ENCODE results near the gene IP6K3. TPM values are rescaled to one million over a fixed set of nuclear protein-coding genes. Genes with fewer than 3 reads are reported as not detected.

IP6K3 gene
- total RNA-seq, 1 donor from 2014 or later = 3.0 TPM

- no peak for DNase-seq (ENCODE audit: extremely low spot score, unreplicated experiment)
- no peak for TF ChIP-seq CTCF (IDR thresholded peaks at IDR 0.05)
- Mint-ChIP-seq H3K4me3 (ENCODE audit: unreplicated experiment) (peak overlapping the region; percentile 42), H3K36me3 (ENCODE audit: unreplicated experiment) (no peaks in the 10 kb centered on the region), H3K27ac (ENCODE audit: unreplicated experiment) (peak overlapping the region; percentile 93), H3K27me3 (ENCODE audit: unreplicated experiment) (no peaks in the 10 kb centered on the region), H3K9me3 (ENCODE audit: unreplicated experiment) (no peaks in the 10 kb centered on the region), H3K4me1 (ENCODE audit: unreplicated experiment) (peaks cover 54% of the 10 kb centered on the region)
These were observed 1.7 kb downstream of the IP6K3 start for GRCh38 chr6:33744895-33745546.

- Mint-ChIP-seq H3K36me3 (ENCODE audit: unreplicated experiment) (no peaks in the 10 kb centered on the region), H3K4me3 (ENCODE audit: unreplicated experiment) (no peak overlapping the region), H3K9me3 (ENCODE audit: unreplicated experiment) (no peaks in the 10 kb centered on the region), H3K27me3 (ENCODE audit: unreplicated experiment) (no peaks in the 10 kb centered on the region), H3K27ac (ENCODE audit: unreplicated experiment) (peak overlapping the region; percentile 93), H3K4me1 (ENCODE audit: unreplicated experiment) (peaks cover 52% of the 10 kb centered on the region)
- peak; percentile 89 for DNase-seq (ENCODE audit: extremely low spot score, unreplicated experiment)
- peak; percentile 95 for TF ChIP-seq CTCF (IDR thresholded peaks at IDR 0.05)
These were observed 2.5 kb downstream of the IP6K3 start for GRCh38 chr6:33744001-33744848.

- Mint-ChIP-seq H3K4me3 (ENCODE audit: unreplicated experiment) (no peak overlapping the region), H3K9me3 (ENCODE audit: unreplicated experiment) (no peaks in the 10 kb centered on the region), H3K27ac (ENCODE audit: unreplicated experiment) (no peak overlapping the region), H3K27me3 (ENCODE audit: unreplicated experiment) (no peaks in the 10 kb centered on the region), H3K36me3 (ENCODE audit: unreplicated experiment) (no peaks in the 10 kb centered on the region), H3K4me1 (ENCODE audit: unreplicated experiment) (peaks cover 42% of the 10 kb centered on the region)
- no peak for DNase-seq (ENCODE audit: extremely low spot score, unreplicated experiment)
- TF ChIP-seq CTCF (IDR thresholded peaks at IDR 0.05) = no peak
These were observed 3.9 kb downstream of the IP6K3 start for GRCh38 chr6:33742837-33743236.

- Mint-ChIP-seq H3K27me3 (ENCODE audit: unreplicated experiment) (no peaks in the 10 kb centered on the region), H3K4me1 (ENCODE audit: unreplicated experiment) (peaks cover 38% of the 10 kb centered on the region), H3K36me3 (ENCODE audit: unreplicated experiment) (no peaks in the 10 kb centered on the region), H3K9me3 (ENCODE audit: unreplicated experiment) (no peaks in the 10 kb centered on the region), H3K4me3 (ENCODE audit: unreplicated experiment) (no peak overlapping the region), H3K27ac (ENCODE audit: unreplicated experiment) (no peak overlapping the region)
- DNase-seq (ENCODE audit: extremely low spot score, unreplicated experiment) = no peak
- TF ChIP-seq CTCF (IDR thresholded peaks at IDR 0.05) = no peak
These were observed 4.6 kb downstream of the IP6K3 start for GRCh38 chr6:33742092-33742491.

- no peaks in the 10 kb centered on the region for H3K27me3 Mint-ChIP-seq (ENCODE audit: unreplicated experiment)
- H3K27ac Mint-ChIP-seq (ENCODE audit: unreplicated experiment) = no peak overlapping the region
- H3K4me1 Mint-ChIP-seq (ENCODE audit: unreplicated experiment) = peaks cover 25% of the 10 kb centered on the region
- H3K36me3 Mint-ChIP-seq (ENCODE audit: unreplicated experiment) = no peaks in the 10 kb centered on the region
- no peak for DNase-seq (ENCODE audit: extremely low spot score, unreplicated experiment)
- no peak for TF ChIP-seq CTCF (IDR thresholded peaks at IDR 0.05)
- H3K9me3 Mint-ChIP-seq (ENCODE audit: unreplicated experiment) = no peaks in the 10 kb centered on the region
- H3K4me3 Mint-ChIP-seq (ENCODE audit: unreplicated experiment) = no peak overlapping the region
These were observed 5.9 kb downstream of the IP6K3 start for GRCh38 chr6:33740794-33741193.

All from osteocyte (in vitro differentiated cells).